ENCODE results near the gene PRDM13. TPM values are rescaled to one million over a fixed set of nuclear protein-coding genes. Genes with fewer than 3 reads are reported as not detected.

Gene PRDM13
- polyA plus RNA-seq, 1 donor (not counting 4 experiments of a cell fraction or from before 2014, with no cell fraction given), result not detected

DNA sequence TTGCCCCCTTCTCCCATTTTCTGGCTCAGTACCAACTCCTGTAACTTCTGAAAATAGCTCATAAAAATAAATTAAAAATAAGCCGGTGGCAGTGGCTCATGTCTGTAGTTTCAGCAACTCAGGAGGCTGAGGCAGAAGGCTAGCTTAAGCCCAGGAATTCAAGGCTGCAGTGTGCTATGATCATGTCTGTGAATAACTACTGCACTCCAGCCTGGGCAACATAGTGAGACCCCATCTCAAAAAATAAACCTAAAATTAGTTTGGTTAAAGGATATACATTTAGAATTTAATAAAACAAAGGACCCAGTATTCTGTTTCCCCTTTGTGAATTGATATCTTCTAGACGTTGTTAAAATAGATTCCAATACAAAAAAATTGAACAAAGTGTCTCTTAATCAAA lies 10.5 kb downstream of the PRDM13 start:
- Histone ChIP-seq H3K4me3 (ENCODE audit: control insufficient read depth in 2 of 3, extremely low read depth in 1 of 3, insufficient read depth in 2 of 3, low read depth in 1 of 3, low read length in 3 of 3) (no peak overlapping the region), H3K27ac (ENCODE audit: control insufficient read depth, insufficient read depth, low read length) (no peak overlapping the region), H3K9me3 (ENCODE audit: control insufficient read depth, low read depth, low read length) (peaks cover 3% of the 10 kb centered on the region), H3K9me1 (ENCODE audit: control insufficient read depth, extremely low read depth, insufficient read depth, low read length) (no peaks in the 10 kb centered on the region), H3K27me3 (ENCODE audit: control insufficient read depth, extremely low read depth, insufficient read depth, low read length) (peaks cover 85% of the 10 kb centered on the region), H4K20me1 (ENCODE audit: control insufficient read depth, extremely low read depth, insufficient read depth, low read length) (no peaks in the 10 kb centered on the region), H3K4me2 (ENCODE audit: control insufficient read depth, extremely low read depth, insufficient read depth, low read depth, low read length) (no peak overlapping the region), H3K4me1 (ENCODE audit: control insufficient read depth, extremely low read depth, insufficient read depth, low read length) (peaks cover 6% of the 10 kb centered on the region), H2AFZ (ENCODE audit: control insufficient read depth, low read length) (no peak overlapping the region), H3K36me3 (ENCODE audit: control insufficient read depth in 2 of 2, extremely low read depth in 1 of 2, insufficient read depth in 2 of 2, low read length in 2 of 2) (no peaks in the 10 kb centered on the region), H3K9ac (ENCODE audit: control insufficient read depth, extremely low read depth, insufficient read depth, low read length) (no peak overlapping the region), H3K79me2 (ENCODE audit: control insufficient read depth, insufficient read depth, low read length) (no peaks in the 10 kb centered on the region)
- no peak for FAIRE-seq
- dilution Hi-C loops (cut with MboI; ENCODE audit: extremely low pct_ligation_motif_present, low sequenced_read_pairs), result no loop called here
- no peak for TF ChIP-seq EZH2 (IDR thresholded peaks at IDR 0.05; ENCODE audit: low read length)
- TF ChIP-seq, protein P1, sequence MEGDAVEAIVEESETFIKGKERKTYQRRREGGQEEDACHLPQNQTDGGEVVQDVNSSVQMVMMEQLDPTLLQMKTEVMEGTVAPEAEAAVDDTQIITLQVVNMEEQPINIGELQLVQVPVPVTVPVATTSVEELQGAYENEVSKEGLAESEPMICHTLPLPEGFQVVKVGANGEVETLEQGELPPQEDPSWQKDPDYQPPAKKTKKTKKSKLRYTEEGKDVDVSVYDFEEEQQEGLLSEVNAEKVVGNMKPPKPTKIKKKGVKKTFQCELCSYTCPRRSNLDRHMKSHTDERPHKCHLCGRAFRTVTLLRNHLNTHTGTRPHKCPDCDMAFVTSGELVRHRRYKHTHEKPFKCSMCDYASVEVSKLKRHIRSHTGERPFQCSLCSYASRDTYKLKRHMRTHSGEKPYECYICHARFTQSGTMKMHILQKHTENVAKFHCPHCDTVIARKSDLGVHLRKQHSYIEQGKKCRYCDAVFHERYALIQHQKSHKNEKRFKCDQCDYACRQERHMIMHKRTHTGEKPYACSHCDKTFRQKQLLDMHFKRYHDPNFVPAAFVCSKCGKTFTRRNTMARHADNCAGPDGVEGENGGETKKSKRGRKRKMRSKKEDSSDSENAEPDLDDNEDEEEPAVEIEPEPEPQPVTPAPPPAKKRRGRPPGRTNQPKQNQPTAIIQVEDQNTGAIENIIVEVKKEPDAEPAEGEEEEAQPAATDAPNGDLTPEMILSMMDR (optimal IDR thresholded peaks at IDR 0.05 in 1 of 3, IDR thresholded peaks at IDR 0.05 in 1 of 3, conservative IDR thresholded peaks at IDR 0.05 in 1 of 3; ENCODE audit: extremely low read depth in 1 of 3, insufficient read depth in 2 of 3, low read length in 3 of 3), result no peak
- DNase-seq (ENCODE audit: low read depth, low spot score), result no peak

- Histone ChIP-seq H3K4me3 (ENCODE audit: control insufficient read depth in 2 of 3, extremely low read depth in 1 of 3, insufficient read depth in 2 of 3, low read depth in 1 of 3, low read length in 3 of 3) (no peak overlapping the region), H3K9me3 (ENCODE audit: control insufficient read depth, low read depth, low read length) (peaks cover 3% of the 10 kb centered on the region), H3K79me2 (ENCODE audit: control insufficient read depth, insufficient read depth, low read length) (no peaks in the 10 kb centered on the region), H3K9me1 (ENCODE audit: control insufficient read depth, extremely low read depth, insufficient read depth, low read length) (no peaks in the 10 kb centered on the region), H4K20me1 (ENCODE audit: control insufficient read depth, extremely low read depth, insufficient read depth, low read length) (no peaks in the 10 kb centered on the region), H3K27ac (ENCODE audit: control insufficient read depth, insufficient read depth, low read length) (no peak overlapping the region), H3K27me3 (ENCODE audit: control insufficient read depth, extremely low read depth, insufficient read depth, low read length) (peaks cover 68% of the 10 kb centered on the region), H3K9ac (ENCODE audit: control insufficient read depth, extremely low read depth, insufficient read depth, low read length) (no peak overlapping the region), H3K4me2 (ENCODE audit: control insufficient read depth, extremely low read depth, insufficient read depth, low read depth, low read length) (no peak overlapping the region), H3K36me3 (ENCODE audit: control insufficient read depth in 2 of 2, extremely low read depth in 1 of 2, insufficient read depth in 2 of 2, low read length in 2 of 2) (no peaks in the 10 kb centered on the region), H3K4me1 (ENCODE audit: control insufficient read depth, extremely low read depth, insufficient read depth, low read length) (peaks cover 5% of the 10 kb centered on the region), H2AFZ (ENCODE audit: control insufficient read depth, low read length) (no peak overlapping the region)
- dilution Hi-C loops (cut with MboI; ENCODE audit: extremely low pct_ligation_motif_present, low sequenced_read_pairs), result no loop called here
- TF ChIP-seq, protein P1 (optimal IDR thresholded peaks at IDR 0.05 in 1 of 3, IDR thresholded peaks at IDR 0.05 in 1 of 3, conservative IDR thresholded peaks at IDR 0.05 in 1 of 3; ENCODE audit: extremely low read depth in 1 of 3, insufficient read depth in 2 of 3, low read length in 3 of 3), result no peak
- TF ChIP-seq EZH2 (IDR thresholded peaks at IDR 0.05; ENCODE audit: low read length), result no peak
- FAIRE-seq (no peak), DNase-seq (ENCODE audit: low read depth, low spot score) (no peak)
Observed at GRCh38 chr6:99618649-99619408, 12.2 kb downstream of the PRDM13 start.
